HepG2 (cell line): Measurements from ENCODE around the gene PRPSAP1. TPM values are rescaled to one million over a fixed set of nuclear protein-coding genes. Genes with fewer than 3 reads are reported as not detected.

ENCODE experiments used
- ATAC-seq: fragments of 200-7000 bp; cut with Tn5 transposase; 3 replicates; pipeline ENCODE4 v1.9.1; 2020; ENCODE audit warnings: mild to moderate bottlenecking, moderate library complexity
- BruUV-seq: library from RNA; stranded (reverse); fragments of 400-500 nt; replicated peaks from 2 replicates; lab custom pipeline; 2021; lab: Mats Ljungman, UMichigan
- CTCF ChIA-PET: fragments of 300-600 bp; formaldehyde crosslinking; extraction: SDS; loops from one replicate; lab custom pipeline; 2021; ENCODE audit warnings: low total read pairs, inconsistent platforms, low intra/inter-chr PET ratio; lab: Yijun Ruan, JAX
- POLR2A ChIA-PET: fragments of 350-600 bp; sonication (Branson Sonifier 250); formaldehyde crosslinking; loops from one replicate; lab custom pipeline; 2020; ENCODE audit warnings: antibody characterized with exemption, inconsistent platforms; lab: Yijun Ruan, JAX
- DNase-seq: peaks from one replicate; pipeline ENCODE4 v3.0.0-alpha.2; 2015; ENCODE audit warnings: low spot score
- FAIRE-seq: peaks from 3 replicates; lab custom pipeline; 2011; peaks lifted over from hg19 to GRCh38; lab: Jason Lieb, UNC
- H2AFZ ChIP-seq: one replicate; pipeline ENCODE4 v1.6.1; 2011; ENCODE audit warnings: low read length, inconsistent platforms
- H3K27ac ChIP-seq: fragments of 300-600 bp; 3 replicates; pipeline ENCODE4 v1.8.0; 2011; ENCODE audit warnings: mixed run types, mild to moderate bottlenecking, mixed read lengths, low read length, inconsistent platforms; ENCODE audit not compliant: insufficient read depth; ENCODE audit errors: extremely low read length
- H3K27me3 ChIP-seq, 2 experiments: fragments of 200-600 bp in 1 of 2; 2 replicates in 1 of 2; 3 replicates in 1 of 2; pipeline versions ENCODE4 v1.6.0 to v1.8.0; 2011; ENCODE audit warnings: low read length in 2 of 2, mild to moderate bottlenecking in 2 of 2, moderate library complexity in 2 of 2, inconsistent platforms in 1 of 2; ENCODE audit not compliant: insufficient read depth in 2 of 2, control insufficient read depth in 1 of 2
- H3K36me3 ChIP-seq, 2 experiments: fragments of 200-600 bp in 1 of 2; replicated peaks in 1 of 2; 2 replicates in 1 of 2; 3 replicates in 1 of 2; pipeline versions ENCODE4 v1.5.1 to v1.8.0; 2011; ENCODE audit warnings: low read length in 2 of 2, inconsistent platforms in 1 of 2; ENCODE audit not compliant: insufficient read depth in 2 of 2, control insufficient read depth in 1 of 2
- H3K4me1 ChIP-seq: 2 replicates; pipeline ENCODE4 v1.5.1; 2012; ENCODE audit warnings: low read length, inconsistent platforms; ENCODE audit not compliant: insufficient read depth
- H3K4me2 ChIP-seq: 2 replicates; pipeline ENCODE4 v1.6.0; 2011; ENCODE audit warnings: low read depth, low read length, inconsistent platforms
- H3K4me3 ChIP-seq, 3 experiments: fragments of 200-600 bp in 1 of 3; sonication (generic), shearing (Covaris generic) in 1 of 3; replicated peaks in 1 of 3; 2 replicates each; pipeline ENCODE4 v1.5.1; 2011 to 2016; ENCODE audit warnings: low read length in 3 of 3, inconsistent platforms in 2 of 3, low read depth in 2 of 3, mild to moderate bottlenecking in 2 of 3, control low read depth in 1 of 3, mixed read lengths in 1 of 3; ENCODE audit not compliant: insufficient read depth in 1 of 3
- H3K79me2 ChIP-seq: one replicate; pipeline ENCODE4 v1.6.1; 2011; ENCODE audit warnings: low read length, inconsistent platforms; ENCODE audit not compliant: insufficient read depth
- H3K9ac ChIP-seq: 2 replicates; pipeline ENCODE4 v1.6.0; 2011; ENCODE audit warnings: mild to moderate bottlenecking, low read depth, low read length, inconsistent platforms; ENCODE audit not compliant: insufficient read depth
- H3K9me3 ChIP-seq: 2 replicates; pipeline ENCODE4 v1.5.1; 2012; ENCODE audit warnings: mild to moderate bottlenecking, low read length
- H4K20me1 ChIP-seq: 2 replicates; pipeline ENCODE4 v1.6.0; 2011; ENCODE audit warnings: inconsistent platforms, mild to moderate bottlenecking, low read length, moderate library complexity; ENCODE audit not compliant: insufficient read depth
- NKX3-1 ChIP-seq: sonication (generic); formaldehyde crosslinking; IDR thresholded peaks from 2 replicates; pipeline ENCODE4 v1.5.0; 2020; ENCODE audit warnings: missing genetic modification reagents
- PLRG1 ChIP-seq: fragments of 450-650 bp; conservative IDR thresholded peaks from 2 replicates; pipeline ENCODE4 v1.6.1; 2016
- ZNF121 ChIP-seq: sonication (generic); formaldehyde crosslinking; IDR thresholded peaks from 2 replicates; pipeline ENCODE4 v1.5.0; 2020; ENCODE audit warnings: mild to moderate bottlenecking, missing genetic modification reagents
- ZNF441 ChIP-seq: sonication (generic); formaldehyde crosslinking; IDR thresholded peaks from 2 replicates; pipeline ENCODE4 v1.7.0; 2021; ENCODE audit warnings: missing genetic modification reagents, borderline replicate concordance
- ZNF747 ChIP-seq: sonication (generic); formaldehyde crosslinking; IDR thresholded peaks from 2 replicates; pipeline ENCODE4 v1.8.1; 2023; ENCODE audit warnings: missing genetic modification reagents, mild to moderate bottlenecking, borderline replicate concordance
- WGBS: methylation state at CpG from one replicate; pipeline ENCODE4 v1.1.6; 2017; ENCODE audit warnings: low lambda C conversion rate; 5-methylcytosine and 5-hydroxymethylcytosine counted together
- in situ Hi-C: cut with HindIII; loops from 2 replicates; pipeline ENCODE4 v1.10.0; 2017; ENCODE audit warnings: low pct_unique_long_range_greater_than_20kb; ENCODE audit not compliant: extremely low pct_ligation_motif_present
- intact Hi-C: fragments of 100-400 bp; cut with micrococcal nuclease; formaldehyde crosslinking; loops from one replicate; pipeline ENCODE4 v1.10.0; 2022; ENCODE audit not compliant: unreplicated experiment
- polyA plus RNA-seq, 8 experiments: library from polyadenylated mRNA; depleted of rRNA in 3 of 8; stranded (reverse) in 7 of 8; unstranded in 1 of 8; fragments of >200 nt; fragmentation: Illumina TruSeq in 4 of 8; extraction: Trizol in 4 of 8; gene quantifications; 2 replicates each; pipeline versions ENCODE4 v1.2.1 to v1.2.3, GENCODE V29; 2011 to 2016; ENCODE audit warnings: low read depth in 4 of 8, missing spikeins in 1 of 8, mixed read lengths in 1 of 8; ENCODE audit not compliant: insufficient read depth in 1 of 8
- total RNA-seq, 5 experiments: library from RNA; depleted of rRNA; stranded (reverse); fragments of >200 nt; fragmentation: Illumina TruSeq; extraction: Trizol; gene quantifications; 2 replicates each; pipeline ENCODE4 v1.2.3, GENCODE V29; 2016; ENCODE audit warnings: low read depth in 1 of 5

The PRPSAP1 gene
- total and polyA plus RNA-seq, 2 of the 13 experiments (the other 11 are each of a cell fraction or from before 2014, with no cell fraction given): 91.1 to 314 TPM

DNA sequence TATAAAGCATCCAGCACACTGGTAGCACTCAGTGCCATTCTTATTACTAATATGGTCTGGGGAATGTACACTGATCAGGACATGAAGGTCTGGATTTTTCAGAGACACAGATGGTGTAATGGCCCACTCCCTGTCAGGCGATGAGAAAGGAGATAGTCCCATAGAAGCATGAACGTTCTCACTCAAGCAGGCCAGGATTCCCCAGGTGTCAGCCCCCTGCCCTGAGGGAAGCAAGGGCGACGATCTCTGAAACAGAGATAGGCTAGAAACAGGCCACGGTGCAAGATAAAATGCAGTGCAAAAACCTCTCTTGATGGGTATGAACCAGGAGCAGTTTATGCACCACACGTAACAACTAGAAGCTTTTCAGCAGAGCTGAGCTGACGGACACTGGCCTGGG is 10.6 kb downstream of the PRPSAP1 start:
- ATAC-seq: no peak

GRCh38 chr17:76341301-76341700 is 12.4 kb downstream of the PRPSAP1 start:
- Histone ChIP-seq H4K20me1 (peaks cover 5% of the 10 kb centered on the region), H3K4me2 (no peak overlapping the region), H3K79me2 (peaks cover 74% of the 10 kb centered on the region), H3K27me3 (no peaks in the 10 kb centered on the region), H2AFZ (no peak overlapping the region), H3K27ac (no peak overlapping the region), H3K4me3 (no peak overlapping the region), H3K9ac (no peak overlapping the region), H3K36me3 (peaks cover 33 to 73% of the 10 kb centered on the region in 2 experiments), H3K9me3 (no peaks in the 10 kb centered on the region), H3K4me1 (peaks cover 17% of the 10 kb centered on the region)
- FAIRE-seq: no peak
- in situ Hi-C loops (no loop called here), intact Hi-C loops (no loop called here)
- no peak for DNase-seq
- POLR2A ChIA-PET: interaction anchor here (0.7 to 1.2 kb wide), 2 partner anchors 12 to 41 kb away, joined by 3 read pairs; partner anchors contain the start of gene PRPSAP1
- no TSS peak for BruUV-seq
- WGBS: 95% methylated on average over 6 of the region's 6 CpGs
- no peak for ATAC-seq
- TF ChIP-seq ZNF747 (CRISPR knock-in tag) (no peak), ZNF121 (CRISPR knock-in tag) (peak; percentile 24; the same call in 1 of the 2 replicates)
- CTCF ChIA-PET: no interaction called here

More for the DNA sequence above, 10.6 kb downstream of the PRPSAP1 start:
- H3K27me3 ChIP-seq: no peaks in the 10 kb centered on the region
- no TSS peak for BruUV-seq
- H3K27ac ChIP-seq: no peak overlapping the region
- H2AFZ ChIP-seq: no peak overlapping the region
- no peak overlapping the region for H3K9ac ChIP-seq
- peaks cover 27% of the 10 kb centered on the region for H3K4me1 ChIP-seq
- H4K20me1 ChIP-seq: peaks cover 5% of the 10 kb centered on the region
- no peak for TF ChIP-seq NKX3-1 (CRISPR knock-in tag)
- TF ChIP-seq ZNF441: no peak
- TF ChIP-seq PLRG1: no peak
- in situ Hi-C loops: no loop called here
- no peak for FAIRE-seq
- WGBS: 96% methylated on average over 7 of the region's 7 CpGs
- no peak overlapping the region for H3K4me3 ChIP-seq
- no peak for DNase-seq
- ChIA-PET POLR2A (interaction anchor here (3.0 to 4.4 kb wide), 2 partner anchors 10 to 40 kb away, joined by 32 to 89 read pairs; partner anchors contain the start of genes PRPSAP1 and SPHK1), CTCF (no interaction called here)
- no peak overlapping the region for H3K4me2 ChIP-seq
- peaks cover 35 to 73% of the 10 kb centered on the region in 2 experiments for H3K36me3 ChIP-seq
- peaks cover 56% of the 10 kb centered on the region for H3K79me2 ChIP-seq
- H3K9me3 ChIP-seq: no peaks in the 10 kb centered on the region
- intact Hi-C loops: no loop called here
